HEK293 (cell line): ENCODE measurements around the gene BCR.

Experiments
- CTCF ChIA-PET: fragments of 350-600 bp; formaldehyde crosslinking; extraction: SDS; loops from one replicate; lab custom pipeline; 2021; ENCODE audit warnings: antibody characterized with exemption; lab: Yijun Ruan, JAX
- POLR2A ChIA-PET: fragments of 300-600 bp; formaldehyde crosslinking; extraction: SDS; loops from one replicate; lab custom pipeline; 2020; ENCODE audit warnings: antibody characterized with exemption, inconsistent platforms; lab: Yijun Ruan, JAX
- H3K27ac ChIP-seq: fragments of 200-500 bp; sonication (Bioruptor generic); 2 replicates; pipeline ENCODE4 v1.5.1; 2014; ENCODE audit warnings: low read depth, low read length, control low read depth, inconsistent platforms; ENCODE audit errors: extremely low read depth
- H3K36me3 ChIP-seq, 2 experiments: fragments of 200-500 bp in 1 of 2; sonication (Bioruptor generic) in 1 of 2; 1 replicate in 1 of 2; 2 replicates in 1 of 2; pipeline ENCODE4 v1.5.1; 2014 to 2017; ENCODE audit warnings: inconsistent platforms in 2 of 2, low read length in 2 of 2; ENCODE audit not compliant: control insufficient read depth in 2 of 2, insufficient read depth in 1 of 2
- H3K4me1 ChIP-seq: fragments of 200-500 bp; sonication (Bioruptor generic); 2 replicates; pipeline ENCODE4 v1.5.1; 2014; ENCODE audit warnings: mild to moderate bottlenecking, low read length, inconsistent platforms; ENCODE audit not compliant: control insufficient read depth, insufficient read depth
- H3K4me3 ChIP-seq: 2 replicates; pipeline ENCODE4 v1.5.1; 2011; ENCODE audit warnings: low read depth, mild to moderate bottlenecking, control low read depth, low read length, moderate library complexity
- H3K9me3 ChIP-seq: fragments of 200-500 bp; sonication (Bioruptor generic); 2 replicates; pipeline ENCODE4 v1.5.1; 2014; ENCODE audit warnings: low read depth, low read length, inconsistent platforms; ENCODE audit not compliant: control insufficient read depth, insufficient read depth
- HOXD13 ChIP-seq: sonication (generic); formaldehyde crosslinking; IDR thresholded peaks from 2 replicates; pipeline ENCODE4 v1.8.0; 2022; ENCODE audit warnings: missing genetic modification reagents, borderline replicate concordance
- KLF16 ChIP-seq: fragments of 450-650 bp; formaldehyde crosslinking; IDR thresholded peaks from 2 replicates; pipeline ENCODE4 v1.5.1; 2017; ENCODE audit warnings: missing biosample characterization, missing genetic modification characterization
- PATZ1 ChIP-seq: fragments of 450-650 bp; formaldehyde crosslinking; IDR thresholded peaks from 2 replicates; pipeline ENCODE4 v1.5.1; 2016; ENCODE audit warnings: missing biosample characterization, missing genetic modification characterization
- PBX3 ChIP-seq: sonication (generic); formaldehyde crosslinking; IDR thresholded peaks from 2 replicates; pipeline ENCODE4 v1.8.1; 2022; ENCODE audit warnings: mild to moderate bottlenecking, moderate library complexity, missing genetic modification reagents
- SCRT1 ChIP-seq: fragments of 450-650 bp; formaldehyde crosslinking; IDR thresholded peaks from 2 replicates; pipeline ENCODE4 v1.5.1; 2016; ENCODE audit warnings: missing biosample characterization, missing genetic modification characterization, borderline replicate concordance
- YY2 ChIP-seq: fragments of 450-650 bp; formaldehyde crosslinking; IDR thresholded peaks from 2 replicates; pipeline ENCODE4 v1.5.1; 2016; ENCODE audit warnings: missing biosample characterization, missing genetic modification characterization
- ZBTB6 ChIP-seq: fragments of 450-650 bp; formaldehyde crosslinking; IDR thresholded peaks from 2 replicates; pipeline ENCODE4 v1.5.1; 2017; ENCODE audit warnings: missing biosample characterization, missing genetic modification characterization
- ZIC2 ChIP-seq: fragments of 450-650 bp; formaldehyde crosslinking; IDR thresholded peaks from 2 replicates; pipeline ENCODE4 v1.5.1; 2016; ENCODE audit warnings: missing biosample characterization, missing genetic modification characterization
- ZNF16 ChIP-seq: fragments of 450-650 bp; formaldehyde crosslinking; IDR thresholded peaks from 2 replicates; pipeline ENCODE4 v1.5.1; 2016; ENCODE audit warnings: low read depth, missing biosample characterization, missing genetic modification characterization
- ZNF248 ChIP-seq: fragments of 450-650 bp; formaldehyde crosslinking; IDR thresholded peaks from 2 replicates; pipeline ENCODE4 v1.5.1; 2017; ENCODE audit warnings: missing biosample characterization, missing genetic modification characterization
- ZNF292 ChIP-seq: fragments of 450-650 bp; formaldehyde crosslinking; IDR thresholded peaks from 2 replicates; pipeline ENCODE4 v1.5.1; 2016; ENCODE audit warnings: low read depth, missing biosample characterization, missing genetic modification characterization, borderline replicate concordance
- ZNF302 ChIP-seq: fragments of 450-650 bp; formaldehyde crosslinking; IDR thresholded peaks from 2 replicates; pipeline ENCODE4 v1.5.1; 2016; ENCODE audit warnings: missing biosample characterization, missing genetic modification characterization, low read depth
- ZNF426 ChIP-seq: fragments of 450-650 bp; formaldehyde crosslinking; IDR thresholded peaks from 2 replicates; pipeline ENCODE4 v1.5.1; 2017; ENCODE audit warnings: missing biosample characterization, missing genetic modification characterization, mild to moderate bottlenecking, inconsistent platforms, moderate library complexity
- ZNF513 ChIP-seq: fragments of 450-650 bp; IDR thresholded peaks from 2 replicates; pipeline ENCODE4 v1.5.1; 2018; ENCODE audit warnings: missing biosample characterization, missing genetic modification characterization
- ZNF529 ChIP-seq: fragments of 450-650 bp; formaldehyde crosslinking; IDR thresholded peaks from 2 replicates; pipeline ENCODE4 v1.5.1; 2017; ENCODE audit warnings: missing genetic modification characterization, missing biosample characterization; ENCODE audit not compliant: insufficient replicate concordance
- ZNF707 ChIP-seq: fragments of 450-650 bp; formaldehyde crosslinking; IDR thresholded peaks from 2 replicates; pipeline ENCODE4 v1.5.1; 2016; ENCODE audit warnings: missing biosample characterization, missing genetic modification characterization
- ZNF768 ChIP-seq: fragments of 450-650 bp; formaldehyde crosslinking; IDR thresholded peaks from 2 replicates; pipeline ENCODE4 v1.5.1; 2018; ENCODE audit warnings: missing biosample characterization, mild to moderate bottlenecking, missing genetic modification characterization

The BCR gene

GRCh38 chr22:23197836-23198235 lies 17.5 kb downstream of the BCR start:
- ChIA-PET CTCF (interaction anchor here (0.6 kb wide), 1 partner anchor 84 kb away, joined by 3 read pairs; no protein-coding TSS in a partner anchor), POLR2A (no interaction called here)
- Histone ChIP-seq H3K9me3 (no peaks in the 10 kb centered on the region), H3K36me3 (peaks cover 0 to 7% of the 10 kb centered on the region in 2 experiments; a peak in 1 of 3 replicates), H3K27ac (no peak overlapping the region), H3K4me1 (no peaks in the 10 kb centered on the region; the same call in 1 of the 2 replicates), H3K4me3 (no peak overlapping the region)
- TF ChIP-seq ZNF426 (tag by site-specific recombination): no peak
- TF ChIP-seq ZNF248 (tag by site-specific recombination): no peak
- TF ChIP-seq ZNF16 (tag by site-specific recombination): no peak
- no peak for TF ChIP-seq KLF16 (tag by site-specific recombination)
- no peak for TF ChIP-seq YY2
- TF ChIP-seq ZNF292 (tag by site-specific recombination): no peak
- no peak for TF ChIP-seq ZNF768 (tag by site-specific recombination)
- no peak for TF ChIP-seq ZNF707 (tag by site-specific recombination)
- TF ChIP-seq ZNF302 (tag by site-specific recombination): no peak
- no peak for TF ChIP-seq PATZ1 (tag by site-specific recombination)
- no peak for TF ChIP-seq SCRT1
- TF ChIP-seq ZNF529 (tag by site-specific recombination): no peak
- no peak for TF ChIP-seq ZNF513 (tag by site-specific recombination)

- ChIA-PET CTCF (no interaction called here), POLR2A (no interaction called here)
- Histone ChIP-seq H3K4me3 (no peak overlapping the region), H3K27ac (no peak overlapping the region)
- TF ChIP-seq PBX3 (CRISPR knock-in tag) (no peak), ZBTB6 (tag by site-specific recombination) (peak; percentile 60; the same call in 1 of the 2 replicates)
- TF ChIP-seq, all 188 proteins: peak for 1
- Histone ChIP-seq H3K36me3 (peaks cover 0 to 15% of the 10 kb centered on the region in 2 experiments; a peak in 1 of 3 replicates), H3K4me1 (no peaks in the 10 kb centered on the region; the same call in 1 of the 2 replicates), H3K9me3 (no peaks in the 10 kb centered on the region)
Measured at GRCh38 chr22:23199159-23199558, 18.9 kb downstream of the BCR start.

GRCh38 chr22:23200898-23201297 lies 20.6 kb downstream of the BCR start:
- Histone ChIP-seq H3K27ac (no peak overlapping the region), H3K4me3 (no peak overlapping the region), H3K4me1 (no peaks in the 10 kb centered on the region; the same call in 1 of the 2 replicates), H3K36me3 (peaks cover 0 to 29% of the 10 kb centered on the region in 2 experiments; a peak in 1 of 3 replicates)
- POLR2A ChIA-PET: no interaction called here
- TF ChIP-seq HOXD13 (CRISPR knock-in tag) (no peak), ZIC2 (tag by site-specific recombination) (0 out of 2 replicates have a peak, but pooled peaks have one; percentile 9)
- TF ChIP-seq, all 188 proteins: peak for 1
- CTCF ChIA-PET: interaction anchor here (0.8 to 1.2 kb wide), 2 partner anchors 12 to 81 kb away, joined by 3 read pairs; no protein-coding TSS in a partner anchor
- H3K9me3 ChIP-seq: no peaks in the 10 kb centered on the region
